K562 (cell line): ENCODE data around the gene CRYBG1.

Experiments
- BHLHE40 ChIP-seq: IDR thresholded peaks from 2 replicates; pipeline ENCODE4 v1.6.1; 2011; ENCODE audit warnings: low read length, improper control_type of control experiment
- FOS ChIP-seq: IDR thresholded peaks from 3 replicates; pipeline ENCODE4 v1.6.1; 2011; ENCODE audit not compliant: insufficient read length; ENCODE audit errors: extremely low read depth
- TF ChIP-seq, protein P1 (sequence below), 2 experiments: fragments of 450-650 bp; conservative IDR thresholded peaks; 2 replicates each; pipeline ENCODE4 v1.6.1; 2017; ENCODE audit warnings: mild to moderate bottlenecking in 2 of 2, moderate library complexity in 2 of 2
- TF ChIP-seq, protein P2 (sequence below): sonication (generic); formaldehyde crosslinking; IDR thresholded peaks from 2 replicates; pipeline ENCODE4 v1.8.0; 2023; ENCODE audit warnings: mild to moderate bottlenecking, missing genetic modification reagents

DNA sequence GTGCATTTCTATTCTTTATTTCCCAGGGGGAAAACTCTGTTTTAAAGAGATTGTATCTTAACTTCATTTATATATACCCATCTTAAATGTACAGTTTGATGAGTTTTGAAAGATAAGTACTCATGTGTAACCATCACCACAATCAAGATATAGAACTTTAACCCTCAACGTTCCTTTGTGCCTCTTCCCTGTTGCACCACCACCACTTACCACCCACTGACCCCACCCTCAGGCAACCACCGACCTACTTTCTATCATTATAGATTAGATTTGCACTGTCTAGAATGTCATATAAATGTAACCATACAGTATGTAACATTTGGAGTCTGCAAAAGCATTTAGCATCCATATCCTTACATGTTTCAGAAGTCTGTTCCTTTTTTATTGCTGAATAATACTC, 147.8 kb downstream of the CRYBG1 start:
- TF ChIP-seq FOS: no peak
- TF ChIP-seq, protein P1, sequence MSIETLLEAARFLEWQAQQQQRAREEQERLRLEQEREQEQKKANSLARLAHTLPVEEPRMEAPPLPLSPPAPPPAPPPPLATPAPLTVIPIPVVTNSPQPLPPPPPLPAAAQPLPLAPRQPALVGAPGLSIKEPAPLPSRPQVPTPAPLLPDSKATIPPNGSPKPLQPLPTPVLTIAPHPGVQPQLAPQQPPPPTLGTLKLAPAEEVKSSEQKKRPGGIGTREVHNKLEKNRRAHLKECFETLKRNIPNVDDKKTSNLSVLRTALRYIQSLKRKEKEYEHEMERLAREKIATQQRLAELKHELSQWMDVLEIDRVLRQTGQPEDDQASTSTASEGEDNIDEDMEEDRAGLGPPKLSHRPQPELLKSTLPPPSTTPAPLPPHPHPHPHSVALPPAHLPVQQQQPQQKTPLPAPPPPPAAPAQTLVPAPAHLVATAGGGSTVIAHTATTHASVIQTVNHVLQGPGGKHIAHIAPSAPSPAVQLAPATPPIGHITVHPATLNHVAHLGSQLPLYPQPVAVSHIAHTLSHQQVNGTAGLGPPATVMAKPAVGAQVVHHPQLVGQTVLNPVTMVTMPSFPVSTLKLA (conservative IDR thresholded peaks at IDR 0.05): no peak
- TF ChIP-seq, protein P2, sequence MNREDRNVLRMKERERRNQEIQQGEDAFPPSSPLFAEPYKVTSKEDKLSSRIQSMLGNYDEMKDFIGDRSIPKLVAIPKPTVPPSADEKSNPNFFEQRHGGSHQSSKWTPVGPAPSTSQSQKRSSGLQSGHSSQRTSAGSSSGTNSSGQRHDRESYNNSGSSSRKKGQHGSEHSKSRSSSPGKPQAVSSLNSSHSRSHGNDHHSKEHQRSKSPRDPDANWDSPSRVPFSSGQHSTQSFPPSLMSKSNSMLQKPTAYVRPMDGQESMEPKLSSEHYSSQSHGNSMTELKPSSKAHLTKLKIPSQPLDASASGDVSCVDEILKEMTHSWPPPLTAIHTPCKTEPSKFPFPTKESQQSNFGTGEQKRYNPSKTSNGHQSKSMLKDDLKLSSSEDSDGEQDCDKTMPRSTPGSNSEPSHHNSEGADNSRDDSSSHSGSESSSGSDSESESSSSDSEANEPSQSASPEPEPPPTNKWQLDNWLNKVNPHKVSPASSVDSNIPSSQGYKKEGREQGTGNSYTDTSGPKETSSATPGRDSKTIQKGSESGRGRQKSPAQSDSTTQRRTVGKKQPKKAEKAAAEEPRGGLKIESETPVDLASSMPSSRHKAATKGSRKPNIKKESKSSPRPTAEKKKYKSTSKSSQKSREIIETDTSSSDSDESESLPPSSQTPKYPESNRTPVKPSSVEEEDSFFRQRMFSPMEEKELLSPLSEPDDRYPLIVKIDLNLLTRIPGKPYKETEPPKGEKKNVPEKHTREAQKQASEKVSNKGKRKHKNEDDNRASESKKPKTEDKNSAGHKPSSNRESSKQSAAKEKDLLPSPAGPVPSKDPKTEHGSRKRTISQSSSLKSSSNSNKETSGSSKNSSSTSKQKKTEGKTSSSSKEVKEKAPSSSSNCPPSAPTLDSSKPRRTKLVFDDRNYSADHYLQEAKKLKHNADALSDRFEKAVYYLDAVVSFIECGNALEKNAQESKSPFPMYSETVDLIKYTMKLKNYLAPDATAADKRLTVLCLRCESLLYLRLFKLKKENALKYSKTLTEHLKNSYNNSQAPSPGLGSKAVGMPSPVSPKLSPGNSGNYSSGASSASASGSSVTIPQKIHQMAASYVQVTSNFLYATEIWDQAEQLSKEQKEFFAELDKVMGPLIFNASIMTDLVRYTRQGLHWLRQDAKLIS (CRISPR knock-in tag): no peak
- TF ChIP-seq BHLHE40: no peak
